Mucosa of stomach (tissue), 1 donor: Measurements from ENCODE around the gene MPEG1.

Experiments
- H3K27me3 ChIP-seq: one replicate; pipeline ENCODE4 v1.7.0; 2013; ENCODE audit warnings: mild to moderate bottlenecking, low read length; ENCODE audit not compliant: control insufficient read depth, insufficient read depth
- H3K36me3 ChIP-seq: one replicate; pipeline ENCODE4 v1.7.0; 2013; ENCODE audit warnings: low read length; ENCODE audit not compliant: control insufficient read depth, insufficient read depth
- H3K4me1 ChIP-seq: one replicate; pipeline ENCODE4 v1.7.0; 2013; ENCODE audit warnings: mild to moderate bottlenecking, low read length; ENCODE audit not compliant: control insufficient read depth, insufficient read depth
- H3K4me3 ChIP-seq: one replicate; pipeline ENCODE4 v1.7.0; 2013; ENCODE audit warnings: low read length
- H3K9ac ChIP-seq: one replicate; pipeline ENCODE4 v1.7.0; 2013; ENCODE audit warnings: mild to moderate bottlenecking, low read length, moderate library complexity
- H3K9me3 ChIP-seq: one replicate; pipeline ENCODE4 v1.7.0; 2013; ENCODE audit warnings: mild to moderate bottlenecking, low read length, moderate library complexity; ENCODE audit not compliant: control insufficient read depth
- donor health status: Pancreatic carcinoma.

Gene MPEG1

DNA sequence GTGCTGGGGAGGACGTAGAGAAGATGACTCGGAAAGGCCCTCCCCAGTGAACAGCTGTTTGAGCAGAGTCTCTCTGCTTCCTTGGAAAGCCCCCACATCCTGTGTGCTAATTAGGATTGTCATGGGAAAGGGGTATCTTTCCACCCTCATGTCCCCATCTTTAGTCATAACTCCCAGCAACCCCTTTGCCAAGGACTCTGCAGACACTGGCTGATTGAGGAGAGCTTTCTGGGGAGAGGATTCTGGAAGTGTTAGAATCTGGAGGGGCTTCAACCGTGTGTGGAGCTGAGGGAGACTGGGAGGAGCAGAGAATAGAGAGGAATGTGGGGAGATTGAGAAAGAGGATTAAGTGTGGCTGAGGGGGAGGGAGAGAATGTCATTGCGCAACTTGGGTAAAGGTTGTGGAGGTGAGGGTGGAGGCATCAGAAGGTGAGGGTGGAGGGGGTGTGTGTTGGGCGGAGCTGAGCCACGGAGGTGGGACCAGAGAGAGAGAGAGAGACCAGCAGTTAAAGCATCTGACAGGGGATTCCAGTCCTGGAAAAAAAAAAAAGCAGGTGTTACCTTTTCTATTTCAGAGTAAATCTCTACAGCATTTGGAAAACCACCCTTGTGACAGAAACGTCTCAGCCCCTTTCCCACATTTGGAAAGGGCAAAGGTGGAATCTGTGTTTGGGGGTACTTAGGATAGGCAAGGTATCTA, 38.6 kb downstream of the MPEG1 start:
- Histone ChIP-seq H3K4me1 (peaks cover 25% of the 10 kb centered on the region), H3K4me3 (peak overlapping the region; percentile 16), H3K27me3 (no peaks in the 10 kb centered on the region), H3K36me3 (no peaks in the 10 kb centered on the region), H3K9ac (peak overlapping the region; percentile 70), H3K9me3 (no peaks in the 10 kb centered on the region)

DNA sequence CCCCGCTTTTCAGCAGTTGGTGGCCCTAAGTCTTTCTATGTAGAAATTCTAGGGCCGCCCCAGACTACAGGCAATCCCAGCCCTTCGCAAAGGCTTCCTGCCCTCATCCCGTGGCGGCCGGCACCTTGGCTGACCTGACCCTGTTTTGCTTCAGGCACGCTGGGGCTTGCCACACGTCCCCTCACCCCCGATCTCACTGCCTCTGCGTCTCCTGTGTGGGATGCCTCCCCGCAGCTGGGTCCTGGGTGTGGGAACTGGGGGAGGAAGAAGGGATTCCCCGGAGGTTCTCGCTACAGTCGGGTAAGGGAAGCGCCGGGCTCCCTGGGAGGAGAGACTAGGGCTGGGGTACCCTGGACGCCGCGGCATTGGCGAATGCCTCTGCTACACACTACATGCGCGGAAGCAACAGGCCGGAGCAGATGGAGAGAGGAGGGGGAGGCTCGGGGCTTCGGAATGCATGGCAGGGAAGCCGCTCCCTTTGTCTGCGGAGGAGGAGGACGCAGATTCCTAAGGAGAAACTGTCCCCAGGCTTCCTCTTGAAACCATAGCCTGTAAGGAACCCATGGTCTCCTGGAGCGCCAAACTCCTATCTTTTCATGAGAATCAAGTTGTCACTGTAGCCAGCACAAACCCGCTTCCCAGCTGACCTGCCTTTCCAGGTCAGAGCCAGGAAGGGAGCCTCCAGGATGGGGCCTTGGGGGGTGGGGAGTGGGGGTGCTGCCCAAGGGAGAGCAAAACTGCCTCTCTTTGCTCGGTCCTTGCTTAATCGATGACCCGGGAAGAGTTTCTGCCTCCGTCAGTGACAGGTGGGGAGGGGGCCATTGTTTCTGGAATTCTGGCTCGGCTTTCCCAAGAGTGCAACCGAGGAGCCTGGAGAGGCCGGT, 39.4 kb downstream of the MPEG1 start:
- H3K36me3 ChIP-seq, result no peaks in the 10 kb centered on the region
- peaks cover 25% of the 10 kb centered on the region for H3K4me1 ChIP-seq
- H3K9me3 ChIP-seq, result no peaks in the 10 kb centered on the region
- peak overlapping the region; percentile 71 for H3K4me3 ChIP-seq
- H3K27me3 ChIP-seq, result no peaks in the 10 kb centered on the region
- peak overlapping the region; percentile 70 for H3K9ac ChIP-seq

DNA sequence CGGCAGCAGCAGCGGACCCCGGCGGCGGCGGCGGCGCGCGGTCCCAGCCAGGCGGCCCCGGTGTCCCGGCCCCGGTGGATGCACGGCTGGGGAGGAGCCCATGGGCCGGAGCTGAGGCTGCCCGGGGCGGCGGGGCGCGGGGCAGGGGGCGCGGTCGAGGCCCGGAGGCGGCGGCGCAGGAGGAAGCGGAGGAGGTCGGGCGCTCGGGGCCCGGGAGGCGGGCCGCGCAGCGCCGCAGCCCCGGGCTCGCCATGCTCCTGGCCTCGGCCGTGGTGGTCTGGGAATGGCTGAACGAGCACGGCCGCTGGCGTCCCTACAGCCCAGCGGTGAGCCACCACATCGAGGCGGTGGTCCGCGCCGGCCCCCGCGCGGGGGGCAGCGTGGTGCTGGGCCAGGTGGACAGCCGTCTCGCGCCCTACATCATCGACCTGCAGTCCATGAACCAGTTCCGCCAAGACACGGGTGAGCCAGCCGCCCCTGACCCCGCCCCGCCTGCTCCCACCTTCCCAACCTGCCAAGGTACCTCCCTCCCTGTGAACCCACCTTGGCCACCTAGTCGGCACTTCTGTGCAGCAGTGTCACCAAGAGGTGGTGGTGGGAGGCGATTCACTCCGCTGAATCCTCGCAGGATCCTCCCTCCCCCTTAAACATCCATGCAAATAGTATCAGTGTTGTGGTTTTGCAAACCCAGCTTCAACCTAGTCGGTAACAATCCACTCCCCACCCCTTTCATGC, 40.2 kb downstream of the MPEG1 start:
- Histone ChIP-seq H3K4me3 (peak overlapping the region; percentile 71), H3K4me1 (peaks cover 25% of the 10 kb centered on the region), H3K36me3 (no peaks in the 10 kb centered on the region), H3K9ac (peak overlapping the region; percentile 70), H3K27me3 (no peaks in the 10 kb centered on the region), H3K9me3 (no peaks in the 10 kb centered on the region)

DNA sequence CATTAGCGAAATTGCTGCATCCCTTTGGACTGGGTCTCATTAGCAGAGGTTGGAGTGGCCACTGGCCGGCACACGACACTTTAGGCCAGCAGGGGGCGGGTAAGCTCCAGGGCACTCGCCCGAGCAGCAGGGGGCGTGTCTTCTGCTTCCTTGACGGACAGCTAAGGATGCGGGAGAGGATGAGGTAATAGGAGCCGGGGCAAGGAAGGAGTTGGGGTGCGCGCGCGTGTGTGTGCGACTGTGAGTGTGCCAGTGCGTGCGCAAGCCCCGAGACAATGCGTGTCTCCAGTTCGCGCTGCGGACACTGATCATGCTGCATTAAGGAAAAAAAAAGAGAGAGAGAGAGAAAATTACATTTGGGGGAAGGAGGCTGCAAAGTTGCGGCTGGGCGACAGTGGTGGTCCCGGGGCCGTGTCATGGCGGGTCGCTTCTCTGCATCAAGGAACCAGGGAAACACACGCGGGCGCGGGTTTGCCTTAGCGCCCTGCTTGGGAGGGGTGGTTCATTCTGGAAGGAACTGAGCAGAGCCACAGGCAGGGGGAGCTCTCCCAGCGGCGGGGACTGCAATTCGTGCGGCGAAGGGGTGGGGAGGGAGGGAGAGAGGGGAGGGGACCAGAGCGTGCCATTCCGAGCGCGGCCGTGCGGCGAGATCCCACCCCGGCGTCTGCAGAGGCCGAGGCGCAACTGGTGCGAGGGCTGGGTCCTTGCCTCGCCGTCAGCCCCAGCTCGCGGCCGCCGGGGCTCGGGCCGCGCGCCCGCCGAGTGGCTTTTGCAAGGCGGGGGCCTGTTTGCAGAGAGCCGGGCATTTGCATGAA, 41.0 kb downstream of the MPEG1 start, which contains the start of gene DTX4:
Gene DTX4, plus strand, starts transcription at position 625 of the 815 bp plus-strand sequence. CDS start 464 bp downstream, outside the sequence.
- no peaks in the 10 kb centered on the region for H3K9me3 ChIP-seq
- peaks cover 25% of the 10 kb centered on the region for H3K4me1 ChIP-seq
- peak within 1 kb of the TSS; percentile 70 for H3K9ac ChIP-seq
- no peaks in the 10 kb centered on the region for H3K36me3 ChIP-seq
- no peaks in the 10 kb centered on the region for H3K27me3 ChIP-seq
- H3K4me3 ChIP-seq, result peak within 1 kb of the TSS; percentile 71

DNA sequence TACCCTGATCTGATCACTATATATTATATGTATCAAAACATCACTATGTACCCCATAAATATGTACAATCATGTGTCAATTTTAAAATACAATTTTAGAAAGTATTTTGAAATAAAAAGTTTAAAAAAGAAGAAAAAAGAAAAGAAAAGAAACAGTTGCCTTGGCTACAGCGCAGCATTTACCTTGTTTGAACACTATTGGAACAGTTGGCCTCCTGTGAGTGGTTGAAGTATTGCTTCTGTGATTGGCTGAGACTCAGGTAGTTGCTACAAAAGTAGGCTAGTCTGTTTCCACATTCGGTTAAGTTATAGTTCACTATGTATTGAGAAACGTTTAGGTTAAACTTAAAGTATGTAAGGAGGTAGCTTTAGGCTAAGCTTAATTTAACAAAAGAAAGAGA, 48.7 kb downstream of the MPEG1 start:
- Histone ChIP-seq H3K4me1 (no peaks in the 10 kb centered on the region), H3K27me3 (no peaks in the 10 kb centered on the region), H3K4me3 (no peak overlapping the region), H3K36me3 (no peaks in the 10 kb centered on the region), H3K9me3 (no peaks in the 10 kb centered on the region), H3K9ac (no peak overlapping the region)
